Medulla oblongata (tissue), 1 donor: ENCODE results near the gene CCDC27.
A peak's percentile ranks its signal among the peaks of the same experiment; 100 is the strongest.

Source experiments
- DNase-seq: peaks from one replicate; pipeline ENCODE4 v3.0.0-alpha.2; 2015; ENCODE audit errors: extremely low spot score

CCDC27 gene

DNA sequence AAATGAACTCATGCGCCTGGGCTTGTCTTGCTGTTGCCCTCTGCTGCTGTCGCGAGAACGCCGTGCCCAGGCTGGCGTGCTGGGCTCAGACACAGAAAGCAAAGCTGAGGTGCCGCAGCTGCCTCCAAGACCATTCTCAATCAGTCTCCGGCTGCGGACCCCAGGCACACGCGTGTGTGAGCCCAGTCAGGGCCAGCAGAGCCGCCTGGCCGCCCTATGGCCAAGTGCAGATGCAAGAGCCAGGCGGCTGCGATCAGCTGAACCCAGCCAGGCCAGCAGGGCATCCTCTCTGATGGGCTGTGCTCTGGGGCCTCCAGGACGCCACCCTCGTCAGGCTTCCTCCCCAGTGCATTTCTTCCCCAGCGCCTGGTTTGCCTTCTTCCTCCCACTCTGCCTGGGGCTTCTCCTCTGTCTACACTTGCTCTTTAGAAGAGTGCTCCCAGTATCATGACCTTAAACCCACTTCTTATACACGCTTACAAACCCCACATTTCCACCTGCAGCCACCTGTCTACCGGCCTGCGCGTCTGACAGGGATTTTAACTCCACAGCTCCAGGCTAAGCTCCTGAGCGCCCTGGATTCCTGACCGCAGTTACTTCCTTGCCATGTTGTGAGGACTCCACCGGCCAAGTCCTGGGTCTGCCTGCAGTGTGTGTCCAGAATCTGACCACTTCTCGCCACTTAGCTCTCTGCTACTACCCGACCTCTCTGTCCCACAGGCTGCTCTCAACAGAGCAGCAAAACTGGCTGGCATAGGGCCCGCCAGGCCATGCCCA lies 65.8 kb downstream of the CCDC27 start:
- DNase-seq = no peak

DNA sequence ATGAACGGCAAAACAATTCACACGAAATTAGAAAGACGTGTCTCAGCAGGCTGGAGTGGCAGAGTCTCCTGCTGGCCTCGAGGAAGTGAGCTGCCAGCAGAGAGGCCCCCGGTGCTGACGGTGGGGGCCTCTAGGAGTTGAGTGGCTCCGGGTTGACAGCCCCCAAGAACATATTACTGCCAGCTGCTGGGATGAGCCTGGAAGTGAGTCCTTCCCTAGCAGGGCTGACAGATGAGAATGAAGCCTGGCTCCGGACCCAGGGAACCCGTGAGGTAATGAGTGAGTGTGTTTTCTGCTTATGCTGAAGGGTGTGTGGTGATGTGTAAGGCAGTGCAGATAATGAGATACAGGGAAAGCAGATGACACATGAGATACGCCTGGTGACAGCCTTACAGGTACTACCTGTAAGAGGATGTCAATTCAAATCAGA lies 67.5 kb downstream of the CCDC27 start:
- DNase-seq = no peak

DNA sequence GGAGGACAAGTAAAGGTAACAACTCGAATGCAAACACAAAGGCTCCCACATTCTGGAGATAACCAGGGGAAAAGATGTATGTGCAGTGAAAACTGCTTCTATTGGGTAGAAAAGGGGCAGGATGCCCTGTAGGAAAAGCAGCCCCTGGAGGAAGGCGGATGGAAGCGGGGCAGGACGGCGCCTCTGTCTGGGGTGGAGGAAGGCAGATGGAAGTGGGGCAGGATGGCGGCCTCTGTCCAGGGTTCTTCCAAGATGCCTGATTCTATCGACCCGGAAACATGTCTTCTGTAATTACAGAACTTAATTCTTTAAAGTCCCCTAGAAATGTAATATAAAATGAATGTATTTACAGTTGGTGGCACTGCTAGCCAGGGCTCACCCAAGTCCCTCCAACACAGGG lies 68.1 kb downstream of the CCDC27 start:
- no peak for DNase-seq

DNA sequence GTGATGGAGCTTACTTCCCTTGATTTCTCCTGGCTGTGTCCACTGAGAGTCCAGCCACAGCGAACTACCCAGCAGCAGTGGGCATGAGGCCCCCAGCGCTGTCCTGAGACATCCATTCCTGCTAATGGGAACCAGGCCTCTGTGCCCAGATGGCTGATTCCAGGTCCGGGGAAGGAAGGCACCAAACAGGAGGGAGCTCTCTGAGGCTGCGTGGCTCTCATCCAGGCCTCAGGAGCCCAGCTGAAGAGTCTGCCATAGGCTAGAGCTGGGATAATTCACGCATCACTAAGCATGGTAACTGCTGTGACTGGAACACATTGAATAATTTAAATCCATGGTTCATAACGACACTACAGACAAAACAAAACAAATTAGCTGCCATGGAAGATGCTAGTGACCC lies 68.8 kb downstream of the CCDC27 start:
- peak; percentile 42 for DNase-seq
